HL-60 (cell line): Measurements from ENCODE around the gene THPO.

Source experiments
- DNase-seq, 2 experiments: peaks; one replicate each; pipeline ENCODE4 v3.0.0-alpha.2; 2010 to 2020; ENCODE audit warnings: low read depth in 1 of 2, low spot score in 1 of 2
- H3K27ac ChIP-seq: fragments of 250-450 bp; sonication (Bioruptor Pico); replicated peaks from 2 replicates; pipeline ENCODE4 v1.5.1; 2020; ENCODE audit warnings: mild to moderate bottlenecking, moderate library complexity
- H3K27me3 ChIP-seq: fragments of 250-450 bp; sonication (Bioruptor Pico); 2 replicates; pipeline ENCODE4 v1.5.1; 2021; ENCODE audit warnings: mild to moderate bottlenecking, moderate library complexity; ENCODE audit not compliant: insufficient read depth, poor library complexity, severe bottlenecking
- H3K4me3 ChIP-seq: replicated peaks from 2 replicates; pipeline ENCODE4 v1.5.1; 2011; ENCODE audit warnings: mild to moderate bottlenecking, control low read depth, low read length; ENCODE audit not compliant: insufficient read depth
- GABPA ChIP-seq: IDR thresholded peaks from 2 replicates; pipeline ENCODE4 v1.6.1; 2012; ENCODE audit warnings: low read depth
- POLR2AphosphoS5 ChIP-seq: IDR thresholded peaks from 2 replicates; pipeline ENCODE4 v1.6.1; 2012; ENCODE audit warnings: low read depth
- SPI1 ChIP-seq: IDR thresholded peaks from 2 replicates; pipeline ENCODE4 v1.6.1; 2012; ENCODE audit warnings: low read depth, mild to moderate bottlenecking, borderline replicate concordance
- TF ChIP-seq, protein P1 (sequence below): IDR thresholded peaks from 2 replicates; pipeline ENCODE4 v1.6.1; 2012; ENCODE audit warnings: low read depth; ENCODE audit not compliant: insufficient replicate concordance
- TF ChIP-seq, protein P2 (sequence below): IDR thresholded peaks from one replicate; pipeline ENCODE4 v1.5.1; 2011; ENCODE audit warnings: low read length, control low read depth, inconsistent platforms; ENCODE audit not compliant: insufficient read depth

Gene THPO

DNA sequence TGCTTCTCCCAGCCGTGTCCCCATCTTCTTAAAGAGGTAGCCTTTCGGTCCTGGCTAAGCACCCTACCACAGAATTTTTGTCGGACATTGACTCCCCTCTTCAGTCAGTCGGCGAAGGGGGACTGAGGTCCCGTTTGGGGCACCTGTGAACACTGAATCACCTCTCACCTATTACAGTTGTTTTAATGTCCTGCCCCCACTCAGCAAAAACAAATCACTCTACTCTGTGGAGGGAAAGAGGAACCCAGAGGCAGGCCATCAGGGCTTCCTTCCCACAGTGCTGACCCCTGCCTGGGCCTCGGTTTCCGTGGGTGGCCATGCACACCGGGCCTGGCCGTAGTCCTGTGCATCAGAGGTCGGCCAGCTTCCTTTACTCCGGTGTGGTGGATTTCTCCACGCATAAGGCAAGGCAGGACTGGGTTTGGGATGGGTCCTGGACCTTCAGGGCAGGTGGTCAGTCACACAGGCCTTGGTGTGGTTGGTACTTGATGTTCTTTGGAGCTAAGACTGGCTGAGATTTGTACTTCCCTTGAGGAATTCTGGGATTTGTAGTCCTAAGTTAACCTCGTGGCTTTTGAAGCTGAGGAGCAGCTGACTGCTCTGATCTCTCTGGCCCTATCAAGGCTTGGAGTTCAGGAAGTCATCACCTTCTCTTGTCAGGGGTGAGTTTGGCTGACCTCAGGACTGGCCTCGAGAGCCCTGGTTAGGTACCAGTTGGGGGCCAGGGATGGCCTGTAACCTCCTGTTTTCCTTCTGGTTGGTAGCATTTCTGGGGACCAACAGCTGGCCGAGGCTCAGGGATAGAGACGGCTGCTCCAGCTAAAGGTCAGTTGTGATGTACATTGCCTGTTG, 41.2 kb downstream of the THPO start:
- no peak overlapping the region for H3K27ac ChIP-seq
- no peak for DNase-seq
- H3K27me3 ChIP-seq = no peaks in the 10 kb centered on the region
- no peak for TF ChIP-seq GABPA
- TF ChIP-seq POLR2AphosphoS5 = no peak
- peak; percentile 14; the same call in 1 of the 2 replicates for TF ChIP-seq SPI1
- TF ChIP-seq, protein P1, sequence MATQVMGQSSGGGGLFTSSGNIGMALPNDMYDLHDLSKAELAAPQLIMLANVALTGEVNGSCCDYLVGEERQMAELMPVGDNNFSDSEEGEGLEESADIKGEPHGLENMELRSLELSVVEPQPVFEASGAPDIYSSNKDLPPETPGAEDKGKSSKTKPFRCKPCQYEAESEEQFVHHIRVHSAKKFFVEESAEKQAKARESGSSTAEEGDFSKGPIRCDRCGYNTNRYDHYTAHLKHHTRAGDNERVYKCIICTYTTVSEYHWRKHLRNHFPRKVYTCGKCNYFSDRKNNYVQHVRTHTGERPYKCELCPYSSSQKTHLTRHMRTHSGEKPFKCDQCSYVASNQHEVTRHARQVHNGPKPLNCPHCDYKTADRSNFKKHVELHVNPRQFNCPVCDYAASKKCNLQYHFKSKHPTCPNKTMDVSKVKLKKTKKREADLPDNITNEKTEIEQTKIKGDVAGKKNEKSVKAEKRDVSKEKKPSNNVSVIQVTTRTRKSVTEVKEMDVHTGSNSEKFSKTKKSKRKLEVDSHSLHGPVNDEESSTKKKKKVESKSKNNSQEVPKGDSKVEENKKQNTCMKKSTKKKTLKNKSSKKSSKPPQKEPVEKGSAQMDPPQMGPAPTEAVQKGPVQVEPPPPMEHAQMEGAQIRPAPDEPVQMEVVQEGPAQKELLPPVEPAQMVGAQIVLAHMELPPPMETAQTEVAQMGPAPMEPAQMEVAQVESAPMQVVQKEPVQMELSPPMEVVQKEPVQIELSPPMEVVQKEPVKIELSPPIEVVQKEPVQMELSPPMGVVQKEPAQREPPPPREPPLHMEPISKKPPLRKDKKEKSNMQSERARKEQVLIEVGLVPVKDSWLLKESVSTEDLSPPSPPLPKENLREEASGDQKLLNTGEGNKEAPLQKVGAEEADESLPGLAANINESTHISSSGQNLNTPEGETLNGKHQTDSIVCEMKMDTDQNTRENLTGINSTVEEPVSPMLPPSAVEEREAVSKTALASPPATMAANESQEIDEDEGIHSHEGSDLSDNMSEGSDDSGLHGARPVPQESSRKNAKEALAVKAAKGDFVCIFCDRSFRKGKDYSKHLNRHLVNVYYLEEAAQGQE = no peak
- TF ChIP-seq, protein P2, sequence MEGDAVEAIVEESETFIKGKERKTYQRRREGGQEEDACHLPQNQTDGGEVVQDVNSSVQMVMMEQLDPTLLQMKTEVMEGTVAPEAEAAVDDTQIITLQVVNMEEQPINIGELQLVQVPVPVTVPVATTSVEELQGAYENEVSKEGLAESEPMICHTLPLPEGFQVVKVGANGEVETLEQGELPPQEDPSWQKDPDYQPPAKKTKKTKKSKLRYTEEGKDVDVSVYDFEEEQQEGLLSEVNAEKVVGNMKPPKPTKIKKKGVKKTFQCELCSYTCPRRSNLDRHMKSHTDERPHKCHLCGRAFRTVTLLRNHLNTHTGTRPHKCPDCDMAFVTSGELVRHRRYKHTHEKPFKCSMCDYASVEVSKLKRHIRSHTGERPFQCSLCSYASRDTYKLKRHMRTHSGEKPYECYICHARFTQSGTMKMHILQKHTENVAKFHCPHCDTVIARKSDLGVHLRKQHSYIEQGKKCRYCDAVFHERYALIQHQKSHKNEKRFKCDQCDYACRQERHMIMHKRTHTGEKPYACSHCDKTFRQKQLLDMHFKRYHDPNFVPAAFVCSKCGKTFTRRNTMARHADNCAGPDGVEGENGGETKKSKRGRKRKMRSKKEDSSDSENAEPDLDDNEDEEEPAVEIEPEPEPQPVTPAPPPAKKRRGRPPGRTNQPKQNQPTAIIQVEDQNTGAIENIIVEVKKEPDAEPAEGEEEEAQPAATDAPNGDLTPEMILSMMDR = no peak
- no peak overlapping the region; the same call in 1 of the 2 replicates for H3K4me3 ChIP-seq

DNA sequence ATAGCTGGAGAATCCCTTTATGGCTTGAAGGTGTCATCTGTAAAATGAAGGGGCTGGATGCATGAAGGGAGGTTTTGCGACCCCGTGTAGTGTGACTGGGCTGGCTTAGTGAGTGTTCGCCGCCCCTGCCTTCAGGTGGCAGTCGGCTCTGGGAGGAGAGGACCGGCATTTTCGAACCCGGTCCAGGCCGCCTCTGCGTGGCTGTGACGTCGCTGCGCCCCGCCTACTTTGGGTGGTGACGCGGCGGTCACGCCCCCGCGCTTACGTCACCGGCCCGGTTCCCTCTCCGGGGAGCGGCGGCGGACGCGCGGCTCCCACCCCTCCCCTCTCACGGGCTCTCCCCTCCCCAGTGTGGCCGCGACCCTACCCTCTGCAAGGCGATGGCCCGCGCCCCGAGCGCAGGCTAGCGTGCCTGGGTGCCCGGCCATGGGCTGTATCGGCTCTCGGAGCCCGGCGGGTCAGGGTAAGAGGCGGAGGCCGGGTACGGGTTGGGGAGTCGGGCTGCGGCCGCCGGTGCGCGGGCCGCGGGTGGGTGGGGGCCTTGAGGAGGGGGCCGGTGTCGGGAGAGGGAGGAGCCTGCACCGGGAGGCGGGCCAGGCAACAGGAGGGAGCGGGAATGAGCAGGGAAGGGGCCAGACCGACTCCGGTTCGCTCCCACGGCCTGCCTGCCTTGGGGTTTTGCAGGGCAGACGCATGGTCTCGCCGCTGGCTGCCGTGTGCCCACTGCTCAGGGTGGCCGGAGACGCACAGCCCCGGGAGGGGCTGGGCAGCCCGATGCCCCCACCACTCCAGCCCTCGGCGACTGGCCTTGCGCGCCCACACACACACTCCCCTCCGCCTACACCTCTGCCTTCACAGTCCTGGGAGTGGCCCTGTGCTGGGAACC, 42.1 kb downstream of the THPO start:
- TF ChIP-seq GABPA = no peak
- TF ChIP-seq, protein P1 = no peak
- TF ChIP-seq POLR2AphosphoS5 = no peak; the same call in none of the 2 replicates
- TF ChIP-seq, protein P2 = no peak
- DNase-seq = peak in 1 of 2 experiments; percentile 70
- peak overlapping the region; percentile 47 for H3K4me3 ChIP-seq

DNA sequence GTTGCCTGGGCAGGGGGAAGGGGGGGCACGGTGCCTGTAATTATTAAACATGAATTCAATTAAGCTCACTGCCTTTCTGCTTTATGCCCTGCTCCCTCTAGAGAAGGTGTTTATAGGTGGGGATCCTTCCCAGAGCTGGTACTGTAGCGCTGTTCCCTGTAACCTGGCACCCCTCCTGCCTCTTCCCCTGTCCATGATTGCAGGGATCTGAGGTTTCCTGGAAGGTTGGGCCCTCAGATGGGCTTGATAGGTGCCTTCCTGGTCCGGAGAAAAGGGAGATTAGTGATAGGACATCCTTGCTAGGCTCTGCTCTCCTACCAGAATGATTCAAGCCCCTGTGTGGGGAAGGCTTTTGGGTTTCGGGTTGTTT, 42.7 kb downstream of the THPO start:
- H3K27me3 ChIP-seq = no peaks in the 10 kb centered on the region
- H3K4me3 ChIP-seq = peak overlapping the region; percentile 47; the same call in 1 of the 2 replicates
- H3K27ac ChIP-seq = peak overlapping the region; percentile 0; the same call in 1 of the 2 replicates
- no peak for DNase-seq
- TF ChIP-seq SPI1 (no peak), GABPA (no peak), POLR2AphosphoS5 (no peak; the same call in 1 of the 2 replicates)
- TF ChIP-seq, protein P1 = no peak
- TF ChIP-seq, protein P2 = no peak

More for the DNA sequence above, 42.1 kb downstream of the THPO start:
- no peaks in the 10 kb centered on the region for H3K27me3 ChIP-seq
- peak overlapping the region; percentile 0 for H3K27ac ChIP-seq
